Ectodermal cell (in vitro differentiated cells): Measurements from ENCODE around the gene TYW1B.
"Not testable (repeated sequence)": the region's sequence is repeated elsewhere in the genome, so short reads cannot be mapped to it uniquely, and the experiment has no call there.

ENCODE experiments used
- H3K27ac ChIP-seq: 2 replicates; pipeline ENCODE4 v1.7.0; 2013; ENCODE audit warnings: mild to moderate bottlenecking, low read depth, low read length; ENCODE audit not compliant: insufficient read depth, poor library complexity, severe bottlenecking
- H3K27me3 ChIP-seq: 2 replicates; pipeline ENCODE4 v1.7.0; 2013; ENCODE audit warnings: mild to moderate bottlenecking, low read length; ENCODE audit not compliant: insufficient read depth, control insufficient read depth, poor library complexity, severe bottlenecking
- H3K36me3 ChIP-seq: one replicate; pipeline ENCODE4 v1.7.0; 2013; ENCODE audit warnings: low read length; ENCODE audit not compliant: control insufficient read depth, insufficient read depth
- H3K4me1 ChIP-seq: one replicate; pipeline ENCODE4 v1.7.0; 2013; ENCODE audit warnings: low read length; ENCODE audit not compliant: control insufficient read depth, insufficient read depth
- H3K4me3 ChIP-seq: 2 replicates; pipeline ENCODE4 v1.7.0; 2013; ENCODE audit warnings: low read depth, low read length, control low read depth; ENCODE audit not compliant: insufficient read depth
- H3K9me3 ChIP-seq: 2 replicates; pipeline ENCODE4 v1.7.0; 2013; ENCODE audit warnings: mild to moderate bottlenecking, low read length, moderate library complexity; ENCODE audit not compliant: control insufficient read depth
- WGBS, 2 experiments: methylation state at CpG; one replicate each; pipeline ENCODE4 v1.1.7; 2013; ENCODE audit warnings: missing lambda C conversion rate in 2 of 2; 5-methylcytosine and 5-hydroxymethylcytosine counted together

The TYW1B gene

DNA sequence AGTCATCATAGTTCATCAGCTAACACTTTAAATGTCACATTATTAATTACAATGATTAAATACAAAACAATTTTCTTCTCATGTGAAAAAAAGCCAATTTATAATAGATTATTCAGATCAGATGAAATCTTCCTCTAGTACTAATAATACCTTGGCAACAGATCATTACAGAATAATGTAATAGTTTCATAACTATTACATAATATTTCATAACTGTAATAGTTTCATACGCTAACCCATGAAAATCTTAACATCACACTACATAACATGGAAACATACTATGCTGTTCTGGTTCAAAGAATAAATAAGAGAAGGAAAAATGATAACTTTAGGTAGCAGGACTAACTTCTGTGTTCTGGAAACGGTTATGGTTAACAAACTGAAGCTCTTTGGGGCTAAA is 152.3 kb downstream of the TYW1B start:
- WGBS, 2 experiments = no CpG with 5 or more reads among the region's 2 CpGs
- H3K27me3 ChIP-seq, H3K4me1 ChIP-seq, H3K4me3 ChIP-seq, H3K27ac ChIP-seq, H3K9me3 ChIP-seq, H3K36me3 ChIP-seq: not testable (repeated sequence)

DNA sequence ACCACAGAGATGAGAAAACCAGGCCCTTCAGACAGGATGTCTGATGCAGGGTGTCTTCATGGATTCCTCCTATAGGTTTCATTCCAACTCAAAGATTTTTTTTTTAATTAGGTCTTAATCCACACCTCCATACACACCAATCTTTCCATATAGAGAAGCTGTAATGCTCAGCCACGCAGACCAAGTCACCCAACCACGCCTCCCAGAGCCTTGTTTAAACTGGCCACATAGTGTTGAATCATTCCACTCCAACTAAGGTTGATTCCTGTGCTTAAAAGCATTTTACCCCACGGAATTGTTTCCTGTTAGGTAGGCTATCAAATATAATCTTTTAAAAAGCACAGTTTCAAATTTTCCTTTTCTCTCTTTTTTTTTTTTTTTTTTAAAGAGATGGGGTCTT is 153.6 kb downstream of the TYW1B start:
- no peaks in the 10 kb centered on the region for H3K9me3 ChIP-seq
- H3K4me1 ChIP-seq = no peaks in the 10 kb centered on the region
- H3K27ac ChIP-seq = no peak overlapping the region
- H3K4me3 ChIP-seq = no peak overlapping the region
- WGBS, 2 experiments = 93 to 95% methylated on average over 2 to 3 of the region's 3 CpGs
- H3K27me3 ChIP-seq = no peaks in the 10 kb centered on the region
- H3K36me3 ChIP-seq = no peaks in the 10 kb centered on the region

DNA sequence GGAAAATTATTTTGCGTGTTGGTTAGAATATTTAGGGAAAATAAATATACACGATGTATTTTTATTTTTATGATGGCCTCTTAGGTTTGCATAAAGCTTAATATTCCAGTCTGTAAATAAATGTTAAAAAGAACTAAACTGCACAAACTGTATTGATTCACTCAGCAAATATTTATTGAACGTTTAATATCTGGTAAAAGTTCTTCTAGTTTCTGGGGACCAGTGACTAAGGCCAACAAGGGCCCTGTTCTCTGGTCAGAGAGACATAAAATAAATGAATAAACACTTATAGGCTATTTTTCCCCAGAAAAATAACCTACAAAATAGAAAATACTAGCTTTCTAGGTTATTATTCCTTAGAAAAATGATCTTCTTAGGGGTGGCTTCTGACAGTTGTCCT is 157.2 kb downstream of the TYW1B start:
- H3K27ac ChIP-seq, H3K36me3 ChIP-seq, H3K4me3 ChIP-seq, H3K9me3 ChIP-seq, H3K4me1 ChIP-seq, H3K27me3 ChIP-seq: not testable (repeated sequence)
- 100% methylated on average over 1 of the region's 3 CpGs; no CpG with 5 or more reads in 1 of the 2 experiments for whole genome bisulfite sequencing, 2 experiments

DNA sequence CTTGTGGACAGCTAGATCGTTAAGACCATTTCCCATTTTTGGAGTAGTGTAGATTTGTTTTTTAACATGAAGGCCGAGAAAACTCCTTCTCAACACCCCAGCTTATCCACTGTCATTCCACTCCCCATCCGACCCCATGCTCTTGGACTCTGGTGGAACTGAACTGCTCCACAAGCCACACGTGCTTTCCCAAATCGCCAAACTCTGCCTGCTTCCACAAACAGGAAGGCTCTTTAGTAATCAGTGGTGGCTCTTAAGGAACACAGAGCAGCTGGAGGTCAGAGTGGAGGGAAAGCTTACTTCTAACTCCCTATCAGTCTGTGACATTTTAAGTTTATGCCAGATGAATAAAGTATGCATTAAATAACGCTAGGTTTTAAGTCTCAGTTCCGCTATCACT is 159.6 kb downstream of the TYW1B start:
- H3K27ac ChIP-seq, H3K4me3 ChIP-seq, H3K9me3 ChIP-seq, H3K4me1 ChIP-seq, H3K36me3 ChIP-seq, H3K27me3 ChIP-seq: not testable (repeated sequence)
- WGBS, 2 experiments = 90 to 91% methylated on average over 7 of the region's 7 CpGs

DNA sequence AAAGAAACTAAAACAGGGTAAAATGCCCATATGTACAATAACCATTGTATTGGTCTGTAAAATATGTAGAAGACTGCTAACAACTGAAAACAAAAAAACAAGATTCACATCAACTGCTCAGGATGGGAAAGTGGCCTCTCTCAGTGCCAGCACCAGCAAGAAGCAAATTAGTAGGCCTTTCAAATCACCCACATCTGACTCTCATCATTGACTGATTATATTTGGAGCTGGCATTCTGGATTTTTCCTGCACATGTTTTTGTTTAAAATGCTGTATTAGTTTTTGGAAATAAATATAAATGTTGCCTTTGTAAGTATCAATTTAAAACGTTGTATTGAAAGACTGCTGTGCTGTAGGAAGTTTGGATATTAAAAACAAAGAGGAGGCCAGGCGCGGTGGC is 161.0 kb downstream of the TYW1B start:
- H3K36me3 ChIP-seq, H3K9me3 ChIP-seq, H3K4me3 ChIP-seq, H3K27ac ChIP-seq, H3K27me3 ChIP-seq, H3K4me1 ChIP-seq: not testable (repeated sequence)
- WGBS, 2 experiments = 72 to 79% methylated on average over 3 of the region's 3 CpGs

DNA sequence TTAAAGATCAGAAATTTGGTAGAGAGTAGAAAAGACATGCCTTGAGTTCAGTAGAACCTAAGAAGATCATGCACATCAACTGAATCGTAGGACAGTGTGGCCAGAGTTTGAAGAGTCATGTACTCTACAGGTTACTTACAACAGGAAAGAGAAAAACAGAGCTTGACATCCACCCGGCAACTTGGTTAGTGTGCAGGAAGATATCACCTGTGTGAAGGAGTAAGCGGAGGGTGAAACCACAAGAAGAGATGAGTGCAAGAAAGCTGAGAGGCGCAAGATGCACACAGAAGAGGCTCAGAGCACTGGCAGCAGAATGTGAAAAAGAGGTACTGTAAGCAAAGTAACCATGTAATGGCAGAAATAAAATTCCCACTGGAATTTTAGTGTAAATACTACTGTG is 179.4 kb downstream of the TYW1B start:
- not testable (repeated sequence) for H3K4me3 ChIP-seq
- 94 to 99% methylated on average over 4 of the region's 4 CpGs for WGBS, 2 experiments

DNA sequence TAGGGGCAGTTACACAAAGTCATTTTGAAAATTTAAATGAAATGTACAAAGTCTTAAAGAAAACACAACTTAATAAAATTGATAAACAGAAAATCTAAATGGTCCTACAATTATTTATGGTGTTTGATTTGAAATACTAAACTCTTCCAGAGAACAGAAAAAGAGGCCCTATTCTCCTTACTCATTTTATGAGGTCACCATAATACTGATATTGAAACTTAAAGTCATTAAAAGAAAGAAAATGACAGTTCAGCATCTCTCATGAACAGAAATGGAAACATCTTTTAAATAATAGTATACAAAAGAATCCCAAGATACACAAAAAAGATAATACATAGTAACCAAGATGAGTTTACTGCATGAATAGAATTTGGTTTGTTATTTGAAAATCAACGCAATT is 184.3 kb downstream of the TYW1B start:
- not testable (repeated sequence) for H3K27ac ChIP-seq, H3K4me1 ChIP-seq, H3K9me3 ChIP-seq, H3K36me3 ChIP-seq, H3K4me3 ChIP-seq, H3K27me3 ChIP-seq
- no CpG with 5 or more reads among the region's 1 CpG for WGBS, 2 experiments

More for the DNA sequence above, 179.4 kb downstream of the TYW1B start:
- not testable (repeated sequence) for H3K27me3 ChIP-seq, H3K27ac ChIP-seq, H3K36me3 ChIP-seq, H3K4me1 ChIP-seq, H3K9me3 ChIP-seq

DNA sequence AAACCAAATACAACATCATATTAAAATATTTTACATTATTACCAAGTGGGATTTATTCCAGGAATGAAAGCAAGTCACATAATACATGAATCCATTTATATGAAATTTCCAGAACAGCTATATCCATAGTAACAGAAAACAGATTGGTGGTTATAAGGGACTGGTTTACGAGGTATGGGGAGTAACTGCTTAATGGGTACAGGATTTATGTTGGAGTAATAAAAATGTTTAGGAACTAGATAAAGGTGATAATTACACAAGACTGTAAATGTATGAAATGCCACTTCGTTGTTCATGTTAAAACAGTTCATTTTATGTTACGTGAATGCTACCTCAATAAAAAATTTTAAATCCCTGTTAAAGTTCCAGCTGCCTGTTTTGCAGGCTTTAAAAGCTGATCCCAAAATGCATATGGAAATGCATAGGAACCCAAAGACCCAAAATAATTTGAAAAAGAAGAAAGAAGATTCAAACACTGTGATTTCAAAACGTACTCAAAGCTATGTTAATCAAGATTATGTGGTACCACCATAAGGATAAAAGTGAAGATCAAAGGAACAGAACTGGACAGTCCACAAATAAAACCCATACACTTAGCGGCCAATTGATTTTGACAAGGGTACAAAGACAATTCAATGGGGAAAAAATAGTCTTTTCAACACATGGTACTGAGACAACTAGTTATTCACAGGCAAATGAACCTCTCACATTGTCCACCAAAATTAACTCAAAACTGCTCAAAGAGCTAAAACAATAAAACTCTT is 186.3 kb downstream of the TYW1B start:
- H3K27ac ChIP-seq, H3K36me3 ChIP-seq, H3K4me3 ChIP-seq, H3K9me3 ChIP-seq, H3K27me3 ChIP-seq, H3K4me1 ChIP-seq: not testable (repeated sequence)
- WGBS, 2 experiments = 86 to 91% methylated on average over 4 to 5 of the region's 5 CpGs

DNA sequence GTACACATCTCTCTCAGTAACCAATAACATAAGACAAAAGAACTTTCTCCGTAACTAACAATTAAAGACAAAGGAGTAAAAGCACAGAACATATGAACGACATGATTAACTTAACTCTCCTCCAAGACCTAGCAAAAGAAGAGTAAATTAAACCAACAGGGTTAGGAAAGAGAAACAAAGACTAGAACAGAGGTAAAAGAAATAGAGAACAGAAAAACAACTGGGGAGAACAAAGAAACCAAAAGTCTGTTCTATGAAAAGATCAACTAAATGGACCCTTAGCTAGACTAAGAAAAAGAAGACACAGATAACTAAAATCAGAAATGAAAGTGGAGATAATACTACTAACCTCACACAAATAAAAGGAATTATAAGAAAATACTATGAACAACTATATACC is 187.3 kb downstream of the TYW1B start:
- H3K27me3 ChIP-seq, H3K36me3 ChIP-seq, H3K9me3 ChIP-seq, H3K4me3 ChIP-seq, H3K27ac ChIP-seq, H3K4me1 ChIP-seq: not testable (repeated sequence)
- WGBS, 2 experiments = 73 to 100% methylated on average over 1 to 2 of the region's 2 CpGs

DNA sequence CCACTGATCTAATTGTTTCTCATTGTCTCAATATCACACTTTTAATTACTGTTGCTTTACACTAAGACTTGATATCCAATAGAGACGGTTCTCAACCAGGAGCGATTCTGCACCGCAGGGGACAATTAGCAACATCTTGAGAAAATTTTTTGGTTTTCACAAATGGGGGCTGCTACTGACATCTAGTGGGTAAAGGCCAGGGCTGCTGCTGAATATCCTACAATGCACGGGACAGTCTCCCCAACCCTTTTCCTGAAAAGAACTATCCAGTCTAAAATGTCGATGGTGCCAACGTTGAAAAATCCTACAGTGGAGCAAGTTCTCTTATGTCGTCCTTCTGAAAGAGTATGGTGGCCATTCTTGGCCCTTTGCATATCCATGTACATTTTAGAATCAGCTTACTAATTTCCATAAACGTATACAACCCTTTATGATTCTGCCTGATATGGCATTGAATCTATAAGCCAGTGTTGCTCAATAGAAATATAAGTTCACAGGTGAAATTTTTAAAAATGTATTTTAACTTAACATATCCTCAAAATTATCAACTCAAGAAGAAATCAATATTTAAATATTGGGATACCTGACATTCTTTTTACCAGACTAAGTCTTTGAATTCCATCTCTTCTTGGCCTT is 192.6 kb downstream of the TYW1B start:
- not testable (repeated sequence) for H3K27me3 ChIP-seq, H3K4me3 ChIP-seq, H3K36me3 ChIP-seq, H3K27ac ChIP-seq, H3K4me1 ChIP-seq, H3K9me3 ChIP-seq
- WGBS, 2 experiments = 24 to 33% methylated on average over 4 to 6 of the region's 8 CpGs
